Ovary (tissue), 9 donors: Measurements from ENCODE around the gene ZBTB8A. TPM values are rescaled to one million over a fixed set of nuclear protein-coding genes. Genes with fewer than 3 reads are reported as not detected.
A peak's percentile ranks its signal among the peaks of the same experiment; 100 is the strongest.

Source experiments
- DNase-seq, 5 donors: peaks; one replicate each; pipeline ENCODE4 v3.0.0-alpha.2; 2019 to 2020
- H3K27ac ChIP-seq, 2 donors: fragments of 200-600 bp; one replicate each; pipeline versions ENCODE4 v1.5.1 to v1.8.0; 2019 to 2022
- H3K27me3 ChIP-seq: fragments of 200-600 bp; one replicate; pipeline ENCODE4 v1.8.0; 2022
- H3K36me3 ChIP-seq: fragments of 200-600 bp; sonication (generic); one replicate; pipeline ENCODE4 v1.5.1; 2019
- H3K4me1 ChIP-seq: one replicate; pipeline ENCODE4 v1.8.1; 2013; ENCODE audit warnings: mild to moderate bottlenecking, moderate library complexity; ENCODE audit not compliant: insufficient read depth
- H3K4me3 ChIP-seq: fragments of 200-600 bp; sonication (generic); one replicate; pipeline ENCODE4 v1.5.1; 2017
- H3K9me3 ChIP-seq, 2 donors: fragments of 200-600 bp in 1 of 2; sonication (generic) in 1 of 2; one replicate each; pipeline versions ENCODE4 v1.5.1 to v1.8.1; 2013 to 2019; ENCODE audit warnings: mild to moderate bottlenecking in 1 of 2, moderate library complexity in 1 of 2
- EP300 ChIP-seq: sonication (generic); formaldehyde crosslinking; IDR thresholded peaks from one replicate; pipeline ENCODE4 v1.6.1; 2017; ENCODE audit warnings: antibody characterized with exemption
- POLR2A ChIP-seq: fragments of 450-650 bp; IDR thresholded peaks from one replicate; pipeline ENCODE4 v1.6.1; 2017; ENCODE audit warnings: antibody characterized with exemption, mild to moderate bottlenecking, moderate library complexity
- WGBS, 3 donors: extraction: QIAGEN DNeasy Blood & Tissue Kit in 1 of 3; methylation state at CpG; one replicate each; pipeline versions ENCODE4 v1.1.5 to v1.1.7; 2013 to 2017; 5-methylcytosine and 5-hydroxymethylcytosine counted together
- intact Hi-C, 4 donors: fragments of 100-400 bp; cut with DNase I; formaldehyde crosslinking; loops; one replicate each; pipeline versions ENCODE4 v1.11.0 to v1.15.1; 2022 to 2023
- polyA plus RNA-seq, 2 donors: library from polyadenylated mRNA; stranded (reverse); fragments of 200-250 nt in 1 of 2; fragments of 350-450 nt in 1 of 2; fragmentation: Illumina TruSeq in 1 of 2; extraction: RNeasy Lipid Tissue Mini Kit (QIAGEN cat#74804) in 1 of 2; gene quantifications; one replicate each; pipeline ENCODE4 v1.2.3, GENCODE V29; 2013 to 2014
- total RNA-seq, 7 donors: library from RNA; depleted of rRNA in 2 of 7; stranded (reverse); fragments of >200 nt in 2 of 7; fragmentation: NEBNext Ultra II Directional in 3 of 7; extraction: Animal tissue kit (Norgen Biotek cat#: 25700) in 3 of 7; gene quantifications; one replicate each; pipeline versions ENCODE4 v1.1.0 to v1.2.4, GENCODE V29; 2016 to 2023
- TF ChIP-seq, protein P1 (sequence below), 3 donors: fragments of 450-650 bp in 2 of 3; fragments of 200-600 bp in 1 of 3; IDR thresholded peaks; one replicate each; pipeline versions ENCODE4 v1.5.1 to v1.8.0; 2016 to 2022; ENCODE audit warnings: antibody characterized with exemption in 3 of 3, mild to moderate bottlenecking in 1 of 3
- donor health status: DM: no; HTN: no; CAD: no; lungs with moderate emphysema.
- donor health status: DM: no; HTN: no; CAD: no.
- donor health status: Bipolar disorder and iron deficiency.
- donor health status: DM: yes; HTN: yes; CAD: no.
- donor health status: DM: no; HTN: no; CAD: no.
- donor health status: DM: yes; HTN: yes; CAD: no.

The ZBTB8A gene
- total and polyA plus RNA-seq, 9 donors: 4.5 to 13.9 (median 10.3) TPM

DNA sequence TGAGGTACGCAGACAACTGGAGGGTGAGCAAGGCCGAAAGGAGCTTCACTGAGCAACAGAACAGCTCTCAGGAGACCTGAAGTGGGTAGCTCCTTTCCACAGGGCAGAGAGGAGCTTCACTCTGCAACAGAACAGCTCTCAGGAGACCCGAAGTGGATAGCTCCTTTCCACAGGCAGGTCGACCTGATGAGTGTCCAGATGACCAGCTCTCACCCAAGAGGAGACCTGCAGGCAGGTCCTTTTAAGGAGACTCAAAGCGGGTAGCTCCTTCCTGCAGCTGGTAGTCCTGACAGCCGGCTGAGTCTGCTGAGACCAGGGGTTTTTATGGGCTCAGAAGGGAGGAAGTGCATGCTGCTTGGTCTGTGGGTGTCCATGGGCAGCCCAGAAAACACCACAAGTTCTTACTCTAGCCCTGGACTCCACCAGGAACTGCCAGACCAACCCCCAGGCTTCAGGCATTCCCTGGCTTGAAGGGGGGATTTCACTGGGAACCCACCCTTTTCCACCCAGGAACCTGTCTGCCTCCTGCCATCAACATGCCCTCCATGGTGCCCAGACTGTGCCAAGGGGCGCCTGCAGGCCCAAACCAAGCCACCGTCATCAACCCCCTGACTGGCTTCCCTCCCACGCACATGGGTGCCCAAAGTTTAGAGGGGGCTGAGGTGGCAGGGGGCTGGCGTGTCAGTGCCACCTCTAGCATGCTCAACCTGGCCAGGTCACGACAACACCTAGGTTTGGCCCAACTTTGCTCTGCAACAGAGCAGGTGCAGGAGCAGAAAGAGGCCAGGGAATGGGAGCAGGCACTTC, 67.5 kb downstream of the ZBTB8A start:
- Histone ChIP-seq H3K9me3 (no peaks in the 10 kb centered on the region), H3K27ac (no peak overlapping the region), H3K4me1 (no peaks in the 10 kb centered on the region), H3K4me3 (no peak overlapping the region), H3K27me3 (no peaks in the 10 kb centered on the region), H3K36me3 (no peaks in the 10 kb centered on the region)
- 88 to 94% (median 90%) methylated on average over 10 to 11 of the region's 11 CpGs for WGBS, 3 donors
- intact Hi-C loops: no loop called here
- TF ChIP-seq POLR2A (no peak), EP300 (no peak)
- TF ChIP-seq, protein P1, sequence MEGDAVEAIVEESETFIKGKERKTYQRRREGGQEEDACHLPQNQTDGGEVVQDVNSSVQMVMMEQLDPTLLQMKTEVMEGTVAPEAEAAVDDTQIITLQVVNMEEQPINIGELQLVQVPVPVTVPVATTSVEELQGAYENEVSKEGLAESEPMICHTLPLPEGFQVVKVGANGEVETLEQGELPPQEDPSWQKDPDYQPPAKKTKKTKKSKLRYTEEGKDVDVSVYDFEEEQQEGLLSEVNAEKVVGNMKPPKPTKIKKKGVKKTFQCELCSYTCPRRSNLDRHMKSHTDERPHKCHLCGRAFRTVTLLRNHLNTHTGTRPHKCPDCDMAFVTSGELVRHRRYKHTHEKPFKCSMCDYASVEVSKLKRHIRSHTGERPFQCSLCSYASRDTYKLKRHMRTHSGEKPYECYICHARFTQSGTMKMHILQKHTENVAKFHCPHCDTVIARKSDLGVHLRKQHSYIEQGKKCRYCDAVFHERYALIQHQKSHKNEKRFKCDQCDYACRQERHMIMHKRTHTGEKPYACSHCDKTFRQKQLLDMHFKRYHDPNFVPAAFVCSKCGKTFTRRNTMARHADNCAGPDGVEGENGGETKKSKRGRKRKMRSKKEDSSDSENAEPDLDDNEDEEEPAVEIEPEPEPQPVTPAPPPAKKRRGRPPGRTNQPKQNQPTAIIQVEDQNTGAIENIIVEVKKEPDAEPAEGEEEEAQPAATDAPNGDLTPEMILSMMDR (IDR thresholded peaks at IDR 0.05): no peak
- DNase-seq: no peak

DNA sequence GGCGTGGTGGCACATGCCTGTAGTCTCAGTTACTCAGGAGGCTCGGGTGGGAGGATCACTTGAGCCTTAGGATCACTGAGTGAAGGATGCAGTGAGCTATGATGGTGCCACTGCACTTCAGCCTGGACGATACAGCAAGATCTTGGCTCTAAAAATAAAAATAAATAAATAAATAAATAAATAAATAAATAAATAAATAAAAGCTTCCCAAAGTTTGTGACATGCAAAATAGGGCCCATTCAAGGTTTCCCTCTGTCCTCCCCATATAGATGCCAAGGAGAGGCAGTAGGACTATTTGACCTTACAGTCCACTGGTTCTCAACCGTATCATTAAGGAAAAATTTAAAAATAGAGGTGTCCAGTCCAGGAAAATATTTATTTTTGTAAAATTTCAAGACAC, 70.0 kb downstream of the ZBTB8A start:
- intact Hi-C loops: no loop called here
- peaks cover 5% of the 10 kb centered on the region for H3K4me1 ChIP-seq
- no peak overlapping the region for H3K4me3 ChIP-seq
- H3K36me3 ChIP-seq: no peaks in the 10 kb centered on the region
- H3K27ac ChIP-seq: no peak overlapping the region
- TF ChIP-seq, protein P1 (IDR thresholded peaks at IDR 0.05): no peak
- TF ChIP-seq EP300 (no peak), POLR2A (no peak)
- WGBS, 3 donors: 79 to 85% (median 82%) methylated on average over 4 of the region's 4 CpGs
- no peak for DNase-seq
- H3K27me3 ChIP-seq: no peaks in the 10 kb centered on the region
- no peaks in the 10 kb centered on the region for H3K9me3 ChIP-seq

GRCh38 chr1:32611859-32612188, 72.6 kb downstream of the ZBTB8A start:
- Histone ChIP-seq H3K4me3 (peak overlapping the region; percentile 27), H3K4me1 (peaks cover 5% of the 10 kb centered on the region), H3K9me3 (no peaks in the 10 kb centered on the region), H3K27me3 (no peaks in the 10 kb centered on the region), H3K36me3 (no peaks in the 10 kb centered on the region), H3K27ac (no peak overlapping the region)
- DNase-seq: no peak
- intact Hi-C loops: loop anchor here in 2 of 4 donors (10.0 kb wide), 2 partner anchors 87 to 207 kb away; no protein-coding TSS in a partner anchor
- no peak for TF ChIP-seq POLR2A
- TF ChIP-seq EP300: no peak
- TF ChIP-seq, protein P1 (IDR thresholded peaks at IDR 0.05): no peak
- 5 to 14% (median 8%) methylated on average over 12 of the region's 12 CpGs for WGBS, 3 donors

GRCh38 chr1:32612189-32612881, 73.1 kb downstream of the ZBTB8A start:
- H3K9me3 ChIP-seq: no peaks in the 10 kb centered on the region
- no peaks in the 10 kb centered on the region for H3K27me3 ChIP-seq
- DNase-seq: peak; percentile 45 to 79 (median 65)
- WGBS, 3 donors: 2 to 7% (median 4%) methylated on average over 32 to 35 of the region's 35 CpGs
- no peak overlapping the region for H3K27ac ChIP-seq
- H3K4me1 ChIP-seq: peaks cover 5% of the 10 kb centered on the region
- intact Hi-C loops: loop anchor here in 2 of 4 donors (10.0 kb wide), 2 partner anchors 88 to 208 kb away; no protein-coding TSS in a partner anchor
- no peak for TF ChIP-seq POLR2A
- no peak for TF ChIP-seq EP300
- TF ChIP-seq, protein P1 (IDR thresholded peaks at IDR 0.05): peak in 1 of 3 donors; percentile 36
- peak overlapping the region; percentile 27 for H3K4me3 ChIP-seq
- no peaks in the 10 kb centered on the region for H3K36me3 ChIP-seq
